Psoas muscle (tissue), 8 donors: ENCODE data around the gene RSU1. TPM values are rescaled to one million over a fixed set of nuclear protein-coding genes. Genes with fewer than 3 reads are reported as not detected.

Experiments used
- ATAC-seq, 4 donors: fragments of 200-7000 bp; cut with Tn5 transposase; one replicate each; pipeline ENCODE4 v1.9.1; 2020; ENCODE audit warnings: moderate library complexity in 3 of 4, mild to moderate bottlenecking in 2 of 4
- DNase-seq, 2 donors: peaks; one replicate each; pipeline ENCODE4 v3.0.0-alpha.2; 2020
- H3K27ac ChIP-seq: fragments of 200-600 bp; one replicate; pipeline ENCODE4 v1.8.0; 2022
- H3K27me3 ChIP-seq, 3 donors: fragments of 200-600 bp in 1 of 3; one replicate each; pipeline versions ENCODE4 v1.6.1 to v1.8.0; 2013 to 2022; ENCODE audit warnings: low read length in 2 of 3, mild to moderate bottlenecking in 2 of 3, moderate library complexity in 1 of 3; ENCODE audit not compliant: insufficient read depth in 3 of 3
- H3K36me3 ChIP-seq, 2 donors: fragments of 200-600 bp in 1 of 2; one replicate each; pipeline versions ENCODE4 v1.6.1 to v1.8.0; 2013 to 2022; ENCODE audit warnings: low read depth in 1 of 2, mild to moderate bottlenecking in 1 of 2, moderate library complexity in 1 of 2; ENCODE audit not compliant: insufficient read depth in 1 of 2
- H3K4me1 ChIP-seq: fragments of 200-600 bp; one replicate; pipeline ENCODE4 v1.8.0; 2022
- H3K4me3 ChIP-seq: fragments of 200-600 bp; one replicate; pipeline ENCODE4 v1.8.0; 2022; ENCODE audit warnings: mild to moderate bottlenecking
- H3K9me3 ChIP-seq: fragments of 200-600 bp; one replicate; pipeline ENCODE4 v1.8.0; 2022
- CTCF ChIP-seq: fragments of 200-600 bp; IDR thresholded peaks from one replicate; pipeline ENCODE4 v1.8.0; 2022; ENCODE audit warnings: antibody characterized with exemption
- WGBS, 3 donors: extraction: QIAGEN DNeasy Blood & Tissue Kit; methylation state at CpG; one replicate each; pipeline versions ENCODE4 v1.1.6 to v1.1.7; 2013; 5-methylcytosine and 5-hydroxymethylcytosine counted together
- intact Hi-C, 2 donors: fragments of 100-400 bp; cut with DNase I; formaldehyde crosslinking; loops; one replicate each; pipeline versions ENCODE4 v1.11.0 to v1.14.2; 2022
- polyA plus RNA-seq, 3 donors: library from polyadenylated mRNA; stranded (reverse); fragments of 200-250 nt; gene quantifications; one replicate each; pipeline ENCODE4 v1.2.3, GENCODE V29; 2013
- total RNA-seq, 4 donors: library from RNA; stranded (reverse); fragmentation: NEBNext Ultra II Directional in 2 of 4; extraction: Animal tissue kit (Norgen Biotek cat#: 25700) in 2 of 4; gene quantifications; one replicate each; pipeline versions ENCODE4 v1.2.1 to v1.2.4, GENCODE V29; 2021 to 2023
- donor health status: healthy with polysubstance abuse.
- donor health status: DM: no; HTN: no; CAD: no; lungs with moderate emphysema.
- donor health status: Bipolar disorder and iron deficiency.
- donor health status: healthy.
- donor health status: DM: yes; HTN: yes; CAD: no.
- donor health status: DM: no; HTN: no; CAD: no.
- donor health status: DM: no; HTN: no; CAD: no.
- donor health status: DM: yes; HTN: yes; CAD: no.

Gene RSU1
- total and polyA plus RNA-seq, 7 donors, result 19.7 to 43.2 (median 29.0) TPM

DNA sequence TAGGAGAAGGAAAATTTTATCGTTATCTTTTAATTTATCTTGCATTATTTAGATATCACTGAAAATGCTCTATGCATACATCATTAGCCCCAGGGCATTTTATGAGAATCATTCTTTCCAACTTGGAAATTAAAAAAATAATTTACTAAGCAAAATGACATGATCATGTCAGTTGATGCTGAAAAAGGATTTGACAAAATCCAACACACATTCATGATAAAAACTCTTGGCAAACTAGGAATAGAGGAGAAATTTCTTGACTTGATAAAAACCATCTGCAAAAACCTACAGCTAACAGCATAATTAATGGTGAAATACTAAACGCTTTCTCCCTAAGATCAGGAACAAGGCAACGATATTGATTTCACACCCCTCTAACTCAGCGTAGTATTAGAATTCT lies 40.2 kb upstream of the RSU1 start:
- H3K27ac ChIP-seq, result no peak overlapping the region
- DNase-seq (no peak), ATAC-seq (no peak)
- H3K27me3 ChIP-seq, result no peaks in the 10 kb centered on the region
- no peaks in the 10 kb centered on the region for H3K4me1 ChIP-seq
- intact Hi-C loops, result no loop called here
- H3K4me3 ChIP-seq, result no peak overlapping the region
- 59 to 61% (median 59%) methylated on average over 4 of the region's 4 CpGs for WGBS, 3 donors
- H3K9me3 ChIP-seq, result peaks cover 4% of the 10 kb centered on the region
- H3K36me3 ChIP-seq, result no peaks in the 10 kb centered on the region
- no peak for TF ChIP-seq CTCF

GRCh38 chr10:16856567-16856966 lies 39.3 kb upstream of the RSU1 start:
- Histone ChIP-seq H3K4me1 (no peaks in the 10 kb centered on the region), H3K9me3 (peaks cover 4% of the 10 kb centered on the region), H3K4me3 (no peak overlapping the region), H3K36me3 (no peaks in the 10 kb centered on the region), H3K27ac (no peak overlapping the region), H3K27me3 (no peaks in the 10 kb centered on the region)
- intact Hi-C loops, result no loop called here
- TF ChIP-seq CTCF, result no peak
- ATAC-seq (no peak), DNase-seq (no peak)
- 42 to 58% (median 43%) methylated on average over 4 of the region's 4 CpGs for WGBS, 3 donors

- 79 to 80% (median 80%) methylated on average over 5 of the region's 5 CpGs for WGBS, 3 donors
- Histone ChIP-seq H3K27ac (no peak overlapping the region), H3K27me3 (no peaks in the 10 kb centered on the region), H3K9me3 (peaks cover 4% of the 10 kb centered on the region), H3K4me1 (no peaks in the 10 kb centered on the region), H3K4me3 (no peak overlapping the region), H3K36me3 (no peaks in the 10 kb centered on the region)
- TF ChIP-seq CTCF, result no peak
- intact Hi-C loops, result no loop called here
- ATAC-seq, result no peak
- no peak for DNase-seq
Measured at GRCh38 chr10:16856092-16856491, 38.9 kb upstream of the RSU1 start.

DNA sequence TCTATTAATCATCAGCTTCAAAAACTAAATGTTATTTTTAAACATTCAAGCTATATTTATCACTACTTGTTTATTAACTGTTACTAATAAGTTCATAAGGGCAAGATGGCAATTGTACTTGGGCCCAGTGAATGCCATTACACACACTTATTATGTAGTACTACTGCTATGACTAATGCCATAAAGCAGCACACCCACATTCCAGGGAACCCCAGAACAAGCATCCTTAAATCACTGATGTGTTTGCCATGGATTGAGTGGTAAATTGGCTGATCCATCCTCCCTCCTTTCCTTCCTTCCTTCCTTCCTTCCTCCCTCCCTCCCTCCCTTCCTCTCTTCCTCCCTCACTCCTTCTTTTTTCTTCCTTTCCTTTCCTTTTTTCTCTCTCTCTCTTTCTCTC lies 37.4 kb upstream of the RSU1 start:
- H3K36me3 ChIP-seq, result no peaks in the 10 kb centered on the region
- no peak for TF ChIP-seq CTCF
- H3K9me3 ChIP-seq, result no peaks in the 10 kb centered on the region
- no peaks in the 10 kb centered on the region for H3K27me3 ChIP-seq
- H3K27ac ChIP-seq, result no peak overlapping the region
- H3K4me1 ChIP-seq, result no peaks in the 10 kb centered on the region
- intact Hi-C loops, result no loop called here
- ATAC-seq (no peak), DNase-seq (no peak)
- no peak overlapping the region for H3K4me3 ChIP-seq

- no peak for ATAC-seq
- Histone ChIP-seq H3K27me3 (no peaks in the 10 kb centered on the region), H3K4me1 (no peaks in the 10 kb centered on the region), H3K36me3 (no peaks in the 10 kb centered on the region), H3K9me3 (no peaks in the 10 kb centered on the region), H3K4me3 (no peak overlapping the region), H3K27ac (no peak overlapping the region)
- TF ChIP-seq CTCF, result no peak
- 92 to 93% (median 93%) methylated on average over 4 of the region's 4 CpGs for WGBS, 3 donors
- intact Hi-C loops, result no loop called here
- DNase-seq, result no peak
Measured at GRCh38 chr10:16853809-16854208, 36.6 kb upstream of the RSU1 start.
